Measurements from ENCODE around the gene PSMB4.
"Not testable (repeated sequence)": the region's sequence is repeated elsewhere in the genome, so short reads cannot be mapped to it uniquely, and the experiment has no call there.

Gene PSMB4

DNA sequence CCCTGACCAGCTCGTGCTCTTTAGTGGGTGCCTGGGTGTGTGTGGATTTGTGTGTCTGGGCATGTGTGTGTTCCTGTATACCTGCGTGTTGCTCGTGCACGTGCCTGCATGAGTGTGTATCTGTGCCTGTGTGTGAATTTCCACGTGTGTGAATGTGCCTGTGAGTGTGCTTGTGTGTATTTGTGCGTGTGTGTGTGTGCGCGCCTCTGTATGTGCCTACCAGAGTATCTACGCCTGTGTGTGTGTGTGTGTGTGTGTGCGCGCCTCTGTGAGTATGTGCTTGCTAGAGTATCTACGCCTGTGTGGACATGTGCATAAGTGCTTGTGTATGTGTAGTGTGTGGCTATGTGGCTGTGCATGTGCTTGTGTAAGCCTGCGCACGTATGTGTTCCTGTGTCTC lies 26.2 kb upstream of the PSMB4 start:
- Histone ChIP-seq H3K9ac (no peak overlapping the region), H3K27me3 (no peaks in the 10 kb centered on the region), H3K9me3 (replicated peaks in 1 of 11) (no peaks in the 10 kb centered on the region), H3K4me3 (no peak overlapping the region), H3K27ac (no peak overlapping the region), H3K36me3 (no peaks in the 10 kb centered on the region), H4K20me1 (no peaks in the 10 kb centered on the region), H3K4me2 (peak overlapping the region in 5 of 11 experiments; percentile 12 to 49 (median 35); a peak in 2 of 22 replicates), H3K4me1 (peaks cover 18 to 58% (median 43%) of the 10 kb centered on the region in 10 experiments)
- no peak for TF ChIP-seq Cebpa-rat (IDR thresholded peaks at IDR 0.05)

DNA sequence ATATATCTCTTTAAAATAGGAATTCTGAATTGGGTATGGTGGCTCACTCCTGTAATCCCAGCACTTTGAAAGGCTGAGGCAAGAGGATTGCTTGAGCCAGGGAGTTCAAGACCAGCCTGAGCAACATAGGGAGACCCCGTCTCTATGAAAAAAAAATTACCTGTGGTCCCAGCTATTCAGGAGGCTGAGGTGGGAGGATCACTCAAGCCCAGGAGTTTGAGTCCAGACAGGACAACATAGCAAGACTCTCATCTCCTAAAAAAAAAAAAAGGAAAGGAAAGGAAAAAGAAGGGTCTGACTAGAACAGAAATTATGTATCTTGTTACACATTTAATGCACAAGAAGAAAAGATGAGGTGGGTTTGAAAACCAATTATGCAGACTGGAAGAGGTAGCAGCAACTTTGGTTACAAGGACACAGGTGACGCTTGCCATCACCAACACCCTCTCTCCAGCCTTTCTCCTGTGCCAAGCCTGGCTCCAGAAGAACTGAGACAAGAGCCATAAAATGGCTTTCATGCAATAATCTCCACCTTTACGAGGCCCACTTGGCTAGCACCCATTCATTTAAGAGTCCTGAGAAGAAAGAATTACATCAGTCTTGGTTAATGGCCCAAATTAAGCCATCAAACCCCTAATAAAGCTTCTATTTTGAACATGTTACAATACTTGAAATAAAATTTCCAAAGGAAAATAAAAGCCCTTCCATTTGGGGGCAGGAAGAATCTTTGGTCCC lies 22.1 kb upstream of the PSMB4 start:
- Histone ChIP-seq H3K27ac (no peak overlapping the region), H4K20me1 (no peaks in the 10 kb centered on the region)
- no peak for TF ChIP-seq Cebpa-rat (IDR thresholded peaks at IDR 0.05)

GRCh38 chr1:151384584-151384983 lies 14.8 kb upstream of the PSMB4 start:
- Histone ChIP-seq H3K9me3 (replicated peaks in 1 of 11) (no peaks in the 10 kb centered on the region), H3K4me1 (no peaks in the 10 kb centered on the region), H3K4me2 (no peak overlapping the region), H3K27me3 (no peaks in the 10 kb centered on the region), H3K9ac (no peak overlapping the region), H3K36me3 (no peaks in the 10 kb centered on the region), H4K20me1 (no peaks in the 10 kb centered on the region), H3K4me3 (no peak overlapping the region), H3K27ac (no peak overlapping the region)
- no peak for TF ChIP-seq Cebpa-rat (IDR thresholded peaks at IDR 0.05)

More for the DNA sequence above, 22.1 kb upstream of the PSMB4 start:
- Histone ChIP-seq H3K4me3 (no peak overlapping the region), H3K9me3 (replicated peaks in 1 of 11) (no peaks in the 10 kb centered on the region), H3K27me3 (no peaks in the 10 kb centered on the region), H3K4me1 (peaks cover 0 to 17% (median 7%) of the 10 kb centered on the region in 10 experiments; a peak in 13 of 20 replicates), H3K36me3 (no peaks in the 10 kb centered on the region), H3K4me2 (no peak overlapping the region), H3K9ac (no peak overlapping the region)

DNA sequence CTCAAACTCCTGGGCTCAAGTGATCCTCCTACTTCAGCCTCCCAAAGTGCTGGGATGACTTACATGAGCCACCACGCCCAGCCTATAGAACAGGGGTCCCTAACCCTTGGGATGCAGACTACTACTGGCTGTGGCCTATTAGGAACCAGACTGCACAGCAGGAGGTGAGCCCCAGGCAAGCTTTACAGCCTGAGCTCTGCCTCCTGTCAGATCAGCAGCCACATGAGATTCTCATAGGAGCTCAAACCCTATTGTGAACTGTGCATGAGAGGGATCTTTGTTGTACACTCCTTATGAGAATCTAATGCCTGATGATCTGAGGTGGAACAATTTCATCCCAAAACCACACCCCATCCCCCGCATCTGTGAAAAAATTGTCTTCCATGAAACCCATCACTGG lies 13.4 kb upstream of the PSMB4 start:
- H3K9me3 ChIP-seq (replicated peaks in 1 of 11): no peaks in the 10 kb centered on the region
- no peaks in the 10 kb centered on the region for H4K20me1 ChIP-seq
- H3K36me3 ChIP-seq: no peaks in the 10 kb centered on the region
- H3K4me3 ChIP-seq: no peak overlapping the region
- no peaks in the 10 kb centered on the region for H3K27me3 ChIP-seq
- no peak for TF ChIP-seq Cebpa-rat (IDR thresholded peaks at IDR 0.05)
- H3K4me1 ChIP-seq: no peaks in the 10 kb centered on the region
- H3K27ac ChIP-seq: no peak overlapping the region
- H3K4me2 ChIP-seq: no peak overlapping the region
- H3K9ac ChIP-seq: no peak overlapping the region

- H3K9ac ChIP-seq: not testable (repeated sequence)
Observed at GRCh38 chr1:151390221-151391078, 8.9 kb upstream of the PSMB4 start.

GRCh38 chr1:151391079-151391563 lies 8.3 kb upstream of the PSMB4 start:
- Histone ChIP-seq H3K36me3 (no peaks in the 10 kb centered on the region), H3K4me2 (no peak overlapping the region), H3K9ac (no peak overlapping the region), H3K27me3 (no peaks in the 10 kb centered on the region), H3K9me3 (replicated peaks in 1 of 11) (peaks cover 0 to 7% (median 4%) of the 10 kb centered on the region in 11 experiments; a peak in 7 of 22 replicates), H3K27ac (no peak overlapping the region), H4K20me1 (no peaks in the 10 kb centered on the region), H3K4me3 (no peak overlapping the region), H3K4me1 (no peaks in the 10 kb centered on the region)
- TF ChIP-seq Cebpa-rat (IDR thresholded peaks at IDR 0.05): no peak

More at GRCh38 chr1:151390221-151391078, 8.9 kb upstream of the PSMB4 start:
- H3K4me2 ChIP-seq; H3K27ac ChIP-seq; H4K20me1 ChIP-seq; H3K9me3 ChIP-seq (replicated peaks in 1 of 11); H3K36me3 ChIP-seq; H3K4me1 ChIP-seq; H3K27me3 ChIP-seq; H3K4me3 ChIP-seq: not testable (repeated sequence)

GRCh38 chr1:151393583-151393982 lies 5.8 kb upstream of the PSMB4 start:
- Histone ChIP-seq H3K4me3 (no peak overlapping the region), H3K27me3 (no peaks in the 10 kb centered on the region), H3K4me2 (no peak overlapping the region), H3K9ac (no peak overlapping the region), H3K9me3 (replicated peaks in 1 of 11) (peaks cover 0 to 7% (median 4%) of the 10 kb centered on the region in 11 experiments; a peak in 7 of 22 replicates), H3K4me1 (peaks cover 0 to 2% (median under 1%) of the 10 kb centered on the region in 10 experiments; a peak in 5 of 20 replicates), H4K20me1 (no peaks in the 10 kb centered on the region), H3K36me3 (no peaks in the 10 kb centered on the region), H3K27ac (no peak overlapping the region)
- no peak for TF ChIP-seq Cebpa-rat (IDR thresholded peaks at IDR 0.05)

- peaks cover 12 to 18% (median 16%) of the 10 kb centered on the region in 10 experiments for H3K4me1 ChIP-seq
- H3K27ac ChIP-seq; H3K9me3 ChIP-seq (replicated peaks in 1 of 11); H3K9ac ChIP-seq; H3K27me3 ChIP-seq; H3K4me2 ChIP-seq; H3K4me3 ChIP-seq: not testable (repeated sequence)
- peaks cover 12 to 18% (median 16%) of the 10 kb centered on the region in 11 experiments; a peak in 20 of 22 replicates for H4K20me1 ChIP-seq
- peaks cover 10 to 13% (median 12%) of the 10 kb centered on the region in 11 experiments for H3K36me3 ChIP-seq
- peak in 2 of 11 experiments; percentile 24 to 50; a peak in 1 of 22 replicates for TF ChIP-seq Cebpa-rat (IDR thresholded peaks at IDR 0.05)
Observed at GRCh38 chr1:151396265-151396664, 3.1 kb upstream of the PSMB4 start.

DNA sequence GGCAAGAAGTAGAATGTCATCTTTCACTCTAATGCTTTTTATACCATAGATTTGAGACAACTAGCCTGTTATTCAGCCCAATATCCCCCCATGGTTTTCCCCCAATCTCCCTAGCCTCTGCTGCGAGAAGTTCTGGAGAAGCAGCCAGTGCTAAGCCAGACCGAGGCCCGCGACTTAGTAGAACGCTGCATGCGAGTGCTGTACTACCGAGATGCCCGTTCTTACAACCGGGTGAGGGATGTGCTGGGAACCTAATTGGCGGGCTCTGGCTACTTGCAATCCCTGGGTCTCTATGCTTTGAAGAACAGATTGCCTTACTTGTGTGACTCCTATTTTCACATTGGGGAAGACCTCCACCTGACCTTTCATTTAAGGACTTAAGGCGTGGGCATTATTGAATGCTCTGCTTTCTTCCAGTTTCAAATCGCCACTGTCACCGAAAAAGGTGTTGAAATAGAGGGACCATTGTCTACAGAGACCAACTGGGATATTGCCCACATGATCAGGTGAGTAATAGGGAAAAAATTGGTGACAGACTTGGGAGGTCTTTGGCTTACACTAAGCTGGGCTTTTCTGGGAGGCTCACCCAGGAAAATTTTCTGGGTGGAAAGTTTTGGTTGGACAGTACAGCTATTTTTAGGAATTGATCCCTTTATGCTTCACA lies 1.9 kb downstream of the PSMB4 start:
- no peaks in the 10 kb centered on the region for H3K9me3 ChIP-seq (replicated peaks in 1 of 11)
- peak overlapping the region in 8 of 10 experiments; percentile 82 to 99 (median 91); a peak in 12 of 20 replicates for H3K4me3 ChIP-seq
- peak overlapping the region in 8 of 11 experiments; percentile 4 to 99 (median 93); a peak in 8 of 22 replicates for H3K9ac ChIP-seq
- peaks cover 18 to 24% (median 21%) of the 10 kb centered on the region in 10 experiments for H3K4me1 ChIP-seq
- H3K36me3 ChIP-seq: peaks cover 54 to 63% (median 61%) of the 10 kb centered on the region in 11 experiments
- no peak for TF ChIP-seq Cebpa-rat (IDR thresholded peaks at IDR 0.05)
- peak overlapping the region; percentile 89 to 98 (median 94) for H3K4me2 ChIP-seq
- H4K20me1 ChIP-seq: peaks cover 25 to 66% (median 53%) of the 10 kb centered on the region in 11 experiments; a peak in 20 of 22 replicates
- no peaks in the 10 kb centered on the region for H3K27me3 ChIP-seq
- H3K27ac ChIP-seq: no peak overlapping the region
